Heart left ventricle (tissue), 16 donors: ENCODE results near the gene CTAGE9. TPM values are rescaled to one million over a fixed set of nuclear protein-coding genes. Genes with fewer than 3 reads are reported as not detected.
"Not testable (repeated sequence)": the region's sequence is repeated elsewhere in the genome, so short reads cannot be mapped to it uniquely, and the experiment has no call there.

Source experiments
- ATAC-seq, 4 donors: fragments of 200-7000 bp; cut with Tn5 transposase; one replicate each; pipeline ENCODE4 v1.9.1; 2020 to 2022; ENCODE audit warnings: moderate library complexity in 4 of 4, mild to moderate bottlenecking in 3 of 4, moderate number of reproducible peaks in 1 of 4
- DNase-seq, 5 donors: peaks; one replicate each; pipeline ENCODE4 v3.0.0-alpha.2; 2020
- H3K27ac ChIP-seq, 12 donors: fragments of 200-600 bp; sonication (generic) in 4 of 12; one replicate each; pipeline versions ENCODE4 v1.5.0 to v1.8.0; 2016 to 2022; ENCODE audit warnings: mild to moderate bottlenecking in 2 of 12
- H3K27me3 ChIP-seq, 9 donors: fragments of 200-600 bp; sonication (generic) in 2 of 9; one replicate each; pipeline versions ENCODE4 v1.5.1 to v1.8.0; 2016 to 2022; ENCODE audit warnings: mild to moderate bottlenecking in 3 of 9
- H3K36me3 ChIP-seq, 9 donors: fragments of 200-600 bp; sonication (generic) in 2 of 9; one replicate each; pipeline versions ENCODE4 v1.5.0 to v1.8.0; 2018 to 2022; ENCODE audit warnings: mild to moderate bottlenecking in 2 of 9
- H3K4me1 ChIP-seq, 12 donors: fragments of 200-600 bp; sonication (generic) in 4 of 12; one replicate each; pipeline versions ENCODE4 v1.5.0 to v1.8.0; 2016 to 2022; ENCODE audit warnings: mild to moderate bottlenecking in 3 of 12
- H3K4me3 ChIP-seq, 12 donors: fragments of 200-600 bp; sonication (generic) in 4 of 12; one replicate each; pipeline versions ENCODE4 v1.5.0 to v1.8.0; 2017 to 2022; ENCODE audit warnings: mild to moderate bottlenecking in 9 of 12, moderate library complexity in 4 of 12
- H3K9me3 ChIP-seq, 12 donors: fragments of 200-600 bp; sonication (generic) in 4 of 12; one replicate each; pipeline versions ENCODE4 v1.5.0 to v1.8.0; 2016 to 2022; ENCODE audit warnings: mild to moderate bottlenecking in 1 of 12
- POLR2A ChIP-seq, 2 donors: fragments of 450-650 bp; IDR thresholded peaks; one replicate each; pipeline ENCODE4 v1.6.1; 2017; ENCODE audit warnings: antibody characterized with exemption in 2 of 2, mild to moderate bottlenecking in 2 of 2, moderate library complexity in 2 of 2
- WGBS, 4 donors: extraction: QIAGEN DNeasy Blood & Tissue Kit in 2 of 4; methylation state at CpG; one replicate each; pipeline versions ENCODE4 v1.1.5 to v1.1.7; 2013 to 2018; 5-methylcytosine and 5-hydroxymethylcytosine counted together
- intact Hi-C, 10 donors: fragments of 100-400 bp; cut with DNase I; formaldehyde crosslinking; loops; one replicate each; pipeline versions ENCODE4 v1.11.1 to v1.14.2; 2022
- polyA plus RNA-seq, 2 donors: library from polyadenylated mRNA; stranded (reverse); fragments of 200-250 nt; gene quantifications; one replicate each; pipeline ENCODE4 v1.2.3, GENCODE V29; 2013
- total RNA-seq, 9 donors: library from RNA; depleted of rRNA in 2 of 9; stranded (reverse); fragments of >200 nt in 2 of 9; fragmentation: NEBNext Ultra II Directional in 3 of 9; extraction: Animal tissue kit (Norgen Biotek cat#: 25700) in 3 of 9; gene quantifications; one replicate each; pipeline versions ENCODE4 v1.1.0 to v1.2.4, GENCODE V29; 2016 to 2023
- TF ChIP-seq, protein P1 (sequence below), 12 donors: fragments of 200-600 bp; sonication (generic) in 4 of 12; IDR thresholded peaks; one replicate each; pipeline versions ENCODE4 v1.5.0 to v1.8.0; 2018 to 2022; ENCODE audit warnings: antibody characterized with exemption in 12 of 12, mild to moderate bottlenecking in 5 of 12
- donor health status: ischemic (EF 13 %, LVEDD 7.1; RV severe dilation, severe dysfunction).
- donor health status: healthy with polysubstance abuse.
- donor health status: DM: no; HTN: yes; CAD: no.
- donor health status: DM: no; HTN: no; CAD: no.
- donor health status: ischemic (EF 25% LVEDD 6.9; RV normal size, moderate dysfunction).
- donor health status: ischemic (EF 25% LVEDD 5.7; RV mildly dilated, moderate dysfunction).
- donor health status: healthy.
- donor health status: DM: yes; HTN: yes; CAD: no.
- donor health status: ischemic (EF 35%, LVEDD 5.7; RV mildly dilated, moderate dysfunction).
- donor health status: nonischemic (EF 11% LVEDD 7.7; RV severe dilation, severe dysfunction).
- donor health status: DM: yes; HTN: yes; CAD: no.
- donor health status: PGD.
- donor health status: ischemic (EF 29% LVEDD 5.4; RV normal size, mild dysfunction).
- donor health status: nonischemic (EF 23%, LVEDD 6.1; RV moderate dilation, normal function).

The CTAGE9 gene
- total and polyA plus RNA-seq, 11 donors = not detected

DNA sequence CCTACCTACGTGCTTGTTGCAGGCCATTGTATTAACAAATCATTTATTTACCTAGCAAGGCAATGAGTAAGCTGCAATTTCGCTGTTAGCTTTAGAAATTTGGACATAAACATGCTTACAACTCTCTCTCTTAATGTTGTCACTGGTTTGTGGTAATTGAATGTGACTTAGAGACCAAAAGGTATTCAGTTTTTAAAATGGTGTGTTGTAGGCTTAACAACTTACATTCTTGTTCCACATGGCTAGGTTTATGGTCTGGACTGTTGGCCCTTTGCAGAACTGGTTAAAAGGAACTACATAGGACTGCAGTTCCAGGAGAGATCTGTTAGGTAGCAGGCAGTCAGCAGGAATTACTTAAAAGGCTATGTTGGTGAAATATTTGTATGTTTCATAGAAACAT is 10.3 kb upstream of the CTAGE9 start:
- Histone ChIP-seq H3K27ac (no peak overlapping the region), H3K9me3 (peaks cover 0 to 3% (median 0%) of the 10 kb centered on the region in 12 donors), H3K36me3 (no peaks in the 10 kb centered on the region), H3K4me1 (no peaks in the 10 kb centered on the region), H3K27me3 (no peaks in the 10 kb centered on the region), H3K4me3 (no peak overlapping the region)
- TF ChIP-seq POLR2A (IDR thresholded peaks at IDR 0.05) = no peak
- TF ChIP-seq, protein P1, sequence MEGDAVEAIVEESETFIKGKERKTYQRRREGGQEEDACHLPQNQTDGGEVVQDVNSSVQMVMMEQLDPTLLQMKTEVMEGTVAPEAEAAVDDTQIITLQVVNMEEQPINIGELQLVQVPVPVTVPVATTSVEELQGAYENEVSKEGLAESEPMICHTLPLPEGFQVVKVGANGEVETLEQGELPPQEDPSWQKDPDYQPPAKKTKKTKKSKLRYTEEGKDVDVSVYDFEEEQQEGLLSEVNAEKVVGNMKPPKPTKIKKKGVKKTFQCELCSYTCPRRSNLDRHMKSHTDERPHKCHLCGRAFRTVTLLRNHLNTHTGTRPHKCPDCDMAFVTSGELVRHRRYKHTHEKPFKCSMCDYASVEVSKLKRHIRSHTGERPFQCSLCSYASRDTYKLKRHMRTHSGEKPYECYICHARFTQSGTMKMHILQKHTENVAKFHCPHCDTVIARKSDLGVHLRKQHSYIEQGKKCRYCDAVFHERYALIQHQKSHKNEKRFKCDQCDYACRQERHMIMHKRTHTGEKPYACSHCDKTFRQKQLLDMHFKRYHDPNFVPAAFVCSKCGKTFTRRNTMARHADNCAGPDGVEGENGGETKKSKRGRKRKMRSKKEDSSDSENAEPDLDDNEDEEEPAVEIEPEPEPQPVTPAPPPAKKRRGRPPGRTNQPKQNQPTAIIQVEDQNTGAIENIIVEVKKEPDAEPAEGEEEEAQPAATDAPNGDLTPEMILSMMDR (IDR thresholded peaks at IDR 0.05) = no peak
- ATAC-seq (no peak), DNase-seq (no peak)
- intact Hi-C loops = no loop called here
- 71 to 85% (median 82%) methylated on average over 2 of the region's 2 CpGs for WGBS, 4 donors

DNA sequence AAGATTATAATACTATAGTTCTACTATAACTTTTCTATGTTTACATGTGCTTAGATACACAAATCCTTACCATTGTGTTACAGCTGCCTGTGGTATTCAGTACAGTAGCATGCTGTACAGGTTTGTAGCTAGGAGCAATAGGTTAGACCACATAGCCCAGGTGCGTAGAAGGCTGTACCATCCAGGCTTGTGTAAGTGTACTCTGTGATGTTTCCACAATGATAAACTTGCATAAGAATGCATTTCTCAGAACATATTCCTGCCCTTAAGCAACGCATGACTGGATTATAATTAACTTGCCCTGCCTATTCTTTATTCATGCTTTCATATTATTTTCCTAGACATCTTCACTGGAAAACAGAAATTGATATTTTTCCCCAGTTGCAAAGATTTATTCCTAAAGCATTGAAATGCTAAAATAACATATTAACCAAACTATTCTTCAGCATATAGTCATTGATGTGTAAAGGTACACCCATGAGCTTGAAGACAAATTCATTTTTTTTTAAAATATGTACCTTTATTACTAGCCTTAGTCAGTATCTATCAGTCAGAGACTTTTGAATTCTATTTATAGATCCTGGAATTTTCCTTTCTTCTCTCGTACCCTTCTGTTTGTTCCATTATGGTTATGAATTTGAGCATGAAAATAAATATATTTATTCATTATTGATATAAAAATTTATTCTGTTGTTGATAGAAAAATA is 7.2 kb upstream of the CTAGE9 start:
- Histone ChIP-seq H3K27me3 (no peaks in the 10 kb centered on the region), H3K4me3 (no peak overlapping the region), H3K36me3 (no peaks in the 10 kb centered on the region), H3K27ac (no peak overlapping the region), H3K9me3 (no peaks in the 10 kb centered on the region), H3K4me1 (no peaks in the 10 kb centered on the region)
- ATAC-seq (no peak), DNase-seq (no peak)
- TF ChIP-seq, protein P1 (IDR thresholded peaks at IDR 0.05) = no peak
- no peak for TF ChIP-seq POLR2A (IDR thresholded peaks at IDR 0.05)
- intact Hi-C loops = no loop called here
- 74 to 85% (median 83%) methylated on average over 3 of the region's 3 CpGs for WGBS, 4 donors

DNA sequence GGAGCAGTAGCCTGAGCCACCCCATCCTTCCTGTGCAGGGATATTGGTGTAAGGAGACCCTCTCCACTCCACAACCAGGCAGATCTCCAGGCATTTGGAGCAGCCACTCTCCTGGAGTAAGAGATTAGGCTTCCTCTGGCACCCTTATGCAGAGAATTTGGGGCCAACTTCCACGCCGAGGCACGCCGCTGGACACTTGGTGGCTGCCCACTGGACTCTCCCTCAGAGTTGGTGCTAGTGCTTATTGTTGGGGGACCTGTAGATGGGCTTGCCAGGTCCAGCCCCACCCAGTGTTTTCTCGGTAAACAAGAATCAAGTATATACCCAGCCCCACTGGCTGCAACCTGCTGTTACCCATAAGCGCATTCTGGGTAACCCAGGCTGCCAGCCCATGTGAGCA is 4.8 kb upstream of the CTAGE9 start:
- H3K27me3 ChIP-seq, DNase-seq, H3K4me1 ChIP-seq, ATAC-seq, H3K36me3 ChIP-seq, H3K27ac ChIP-seq, intact Hi-C loops, H3K4me3 ChIP-seq, H3K9me3 ChIP-seq: not testable (repeated sequence)
- 79 to 100% (median 96%) methylated on average over 1 to 6 of the region's 6 CpGs; no CpG with 5 or more reads in 1 of the 4 donors for WGBS, 4 donors

DNA sequence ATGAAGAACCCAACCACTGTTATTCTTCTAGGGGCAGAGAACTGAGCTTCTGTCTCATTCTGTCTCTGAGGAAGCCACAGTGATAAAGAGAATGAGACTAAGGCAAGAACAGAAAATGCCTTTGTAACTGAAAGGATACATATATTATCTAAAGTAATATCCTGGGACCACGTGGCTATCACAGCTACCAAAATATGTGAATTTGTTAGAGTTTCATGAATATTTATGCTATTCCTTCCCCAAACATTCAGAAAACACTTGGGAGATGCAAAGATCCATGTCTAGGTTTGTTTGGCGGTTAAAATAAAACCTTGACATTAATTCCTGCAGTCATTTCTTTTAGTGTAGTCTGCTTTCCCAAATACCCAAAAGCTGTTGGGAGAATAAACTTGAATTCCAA is 6.9 kb downstream of the CTAGE9 start:
- intact Hi-C loops, H3K27ac ChIP-seq, H3K9me3 ChIP-seq, DNase-seq, H3K4me1 ChIP-seq, H3K36me3 ChIP-seq, ATAC-seq, H3K27me3 ChIP-seq, H3K4me3 ChIP-seq: not testable (repeated sequence)
- WGBS, 4 donors = no CpG with 5 or more reads among the region's 2 CpGs

DNA sequence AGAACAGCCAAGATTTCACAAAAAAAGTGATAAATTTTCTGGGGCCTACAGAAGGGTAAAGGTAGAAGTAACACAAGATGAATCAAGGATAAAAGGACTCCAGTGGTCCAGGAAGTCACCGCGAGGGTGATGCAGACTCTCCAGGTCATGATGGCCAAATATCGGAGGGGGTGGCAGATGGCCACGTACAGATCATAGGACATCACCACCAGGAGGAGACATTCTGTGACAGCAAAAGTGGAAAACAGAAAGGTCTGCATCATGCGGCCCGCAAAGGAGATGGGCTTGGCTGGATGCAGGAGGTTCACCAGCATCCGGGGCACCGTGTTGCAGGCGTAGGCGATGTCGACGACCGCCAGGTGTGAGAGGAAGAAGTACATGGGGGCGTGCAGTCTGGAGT is 10.0 kb downstream of the CTAGE9 start:
- H3K9me3 ChIP-seq, DNase-seq, H3K4me3 ChIP-seq, intact Hi-C loops, H3K27ac ChIP-seq, H3K27me3 ChIP-seq, ATAC-seq, H3K4me1 ChIP-seq, H3K36me3 ChIP-seq: not testable (repeated sequence)
- no CpG with 5 or more reads among the region's 14 CpGs for WGBS, 4 donors

DNA sequence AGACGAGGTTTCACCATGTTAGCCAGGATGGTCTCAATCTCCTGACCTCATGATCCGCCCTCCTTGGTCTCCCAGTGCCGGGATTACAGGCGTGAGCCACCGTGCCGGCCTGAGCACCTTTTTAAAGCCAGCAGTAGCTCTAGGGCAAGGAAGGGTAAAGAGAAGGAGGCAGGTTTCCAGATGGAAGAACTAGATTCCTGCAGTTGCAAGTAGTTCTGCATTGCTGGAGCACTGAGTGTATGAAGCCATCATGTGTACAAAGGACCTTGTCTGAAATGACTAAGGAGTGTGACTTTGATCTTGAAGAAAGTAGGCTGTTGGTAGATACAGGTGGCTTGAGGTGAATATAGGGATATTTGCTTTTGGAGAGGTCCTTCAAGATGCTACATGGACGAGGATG is 13.9 kb downstream of the CTAGE9 start:
- Histone ChIP-seq H3K27ac (no peak overlapping the region), H3K4me3 (no peak overlapping the region), H3K27me3 (no peaks in the 10 kb centered on the region), H3K4me1 (no peaks in the 10 kb centered on the region), H3K36me3 (no peaks in the 10 kb centered on the region), H3K9me3 (no peaks in the 10 kb centered on the region)
- DNase-seq = no peak
- ATAC-seq = no peak
- intact Hi-C loops = loop anchor here in 4 of 10 donors (5.0 to 10.0 kb wide), 3 partner anchors 88 to 218 kb away; no protein-coding TSS in a partner anchor
- TF ChIP-seq POLR2A (IDR thresholded peaks at IDR 0.05) = no peak
- TF ChIP-seq, protein P1 (IDR thresholded peaks at IDR 0.05) = no peak
- 93 to 99% (median 94%) methylated on average over 7 of the region's 7 CpGs for WGBS, 4 donors
